Spinal cord (tissue), 10 donors: ENCODE measurements around the gene SERPINB5. TPM values are rescaled to one million over a fixed set of nuclear protein-coding genes. Genes with fewer than 3 reads are reported as not detected.

Experiments used
- DNase-seq, 6 donors: peaks; one replicate each; pipeline versions ENCODE4 v3.0.0 to v3.0.0-alpha.2; 2013 to 2015; ENCODE audit warnings: low spot score in 6 of 6, low read depth in 4 of 6
- H3K27ac ChIP-seq: one replicate; pipeline ENCODE4 v1.5.1; 2013; ENCODE audit warnings: low read depth, low read length, control low read depth
- H3K27me3 ChIP-seq: one replicate; pipeline ENCODE4 v1.6.1; 2013; ENCODE audit warnings: low read length; ENCODE audit not compliant: control insufficient read depth, insufficient read depth
- H3K36me3 ChIP-seq: one replicate; pipeline ENCODE4 v1.6.1; 2013; ENCODE audit warnings: low read length; ENCODE audit not compliant: control insufficient read depth, insufficient read depth
- H3K4me1 ChIP-seq: one replicate; pipeline ENCODE4 v1.6.1; 2013; ENCODE audit warnings: low read length; ENCODE audit not compliant: control insufficient read depth, insufficient read depth
- H3K4me3 ChIP-seq: one replicate; pipeline ENCODE4 v1.5.1; 2013; ENCODE audit warnings: low read depth, low read length, control low read depth
- H3K9me3 ChIP-seq: one replicate; pipeline ENCODE4 v1.6.1; 2013; ENCODE audit warnings: low read length; ENCODE audit not compliant: control insufficient read depth, insufficient read depth
- WGBS: methylation state at CpG from one replicate; pipeline ENCODE4 v1.1.5; 2013; ENCODE audit warnings: missing lambda C conversion rate; ENCODE audit not compliant: insufficient coverage; 5-methylcytosine and 5-hydroxymethylcytosine counted together
- polyA plus RNA-seq, 2 donors: library from polyadenylated mRNA; unstranded; fragments of 120-200 nt; gene quantifications; one replicate each; pipeline ENCODE4 v1.2.1, GENCODE V29; 2013; ENCODE audit not compliant: insufficient read length in 2 of 2
- total RNA-seq, 2 donors: library from RNA; depleted of rRNA in 1 of 2; stranded (reverse); fragments of 120-200 nt in 1 of 2; fragments of >200 nt in 1 of 2; gene quantifications; one replicate each; pipeline versions ENCODE4 v1.2.3 to v1.2.4, GENCODE V29; 2013 to 2014
- donor health status: healthy.

The SERPINB5 gene
- total and polyA plus RNA-seq, 4 donors, result 0.20 TPM; not detected in 3

DNA sequence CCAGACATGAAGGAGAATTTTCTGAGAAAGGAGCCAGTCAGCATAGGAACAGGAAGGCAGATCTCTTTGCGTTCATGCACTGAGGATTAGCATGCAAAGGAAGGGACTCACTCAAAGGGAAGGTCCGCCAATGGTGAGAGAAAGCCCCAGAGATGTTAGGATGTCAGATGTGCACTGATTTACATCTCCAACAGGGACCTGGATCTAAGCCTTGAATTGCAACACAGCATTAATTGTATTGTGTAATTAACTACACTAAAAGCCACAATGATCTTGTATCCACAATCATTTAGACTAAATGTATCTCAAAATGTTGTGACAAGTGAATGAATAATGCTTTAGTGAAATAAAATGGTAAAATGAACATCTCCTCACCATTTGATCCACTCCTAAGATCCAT lies 4.2 kb downstream of the SERPINB5 start:
- 67% methylated on average over 1 of the region's 2 CpGs for WGBS
- no peaks in the 10 kb centered on the region for H3K36me3 ChIP-seq

DNA sequence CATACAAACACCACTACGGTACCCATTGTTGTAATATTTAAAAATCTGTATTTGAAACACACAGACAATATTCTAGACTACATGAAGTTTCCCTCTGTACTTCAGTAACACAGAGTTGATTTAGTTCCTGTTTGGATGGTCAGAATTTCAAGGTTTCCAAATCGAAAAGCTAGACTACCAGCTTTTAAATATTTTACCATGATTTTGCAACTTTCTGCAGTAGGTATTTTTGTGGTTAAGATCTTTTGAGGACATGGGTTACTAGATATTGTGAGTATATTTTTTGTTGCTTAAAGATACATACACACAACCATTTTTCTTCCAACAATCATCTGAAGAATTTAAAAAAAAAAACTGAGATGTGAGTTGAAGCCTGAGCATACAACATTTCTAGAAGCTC lies 10.9 kb downstream of the SERPINB5 start:
- Histone ChIP-seq H3K27ac (no peak overlapping the region), H3K4me3 (no peak overlapping the region), H3K4me1 (no peaks in the 10 kb centered on the region), H3K9me3 (no peaks in the 10 kb centered on the region), H3K27me3 (no peaks in the 10 kb centered on the region), H3K36me3 (no peaks in the 10 kb centered on the region)
- no CpG with 5 or more reads among the region's 2 CpGs for WGBS
- DNase-seq, result no peak

More for the DNA sequence above, 4.2 kb downstream of the SERPINB5 start:
- Histone ChIP-seq H3K27ac (no peak overlapping the region), H3K9me3 (no peaks in the 10 kb centered on the region), H3K27me3 (no peaks in the 10 kb centered on the region), H3K4me1 (no peaks in the 10 kb centered on the region), H3K4me3 (no peak overlapping the region)
- DNase-seq, result no peak

DNA sequence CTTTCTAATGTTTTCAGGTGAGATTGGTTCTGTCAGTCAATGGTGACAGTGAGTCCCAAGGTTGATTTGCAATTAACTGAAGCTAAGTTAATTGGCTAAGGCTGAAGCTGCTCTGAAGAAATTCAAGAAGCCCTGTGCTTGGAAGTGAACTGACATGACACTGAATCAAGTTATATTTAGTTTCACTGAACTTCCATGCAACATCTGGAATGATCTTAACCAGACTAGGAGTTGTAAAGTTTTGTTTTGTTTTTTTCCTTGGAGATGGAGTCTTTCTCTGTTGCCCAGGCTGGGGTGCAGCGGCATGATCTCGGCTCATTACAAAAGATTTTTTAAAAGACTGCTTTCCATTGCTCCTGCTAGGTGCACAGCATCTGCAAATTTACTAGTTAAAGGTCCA lies 11.4 kb downstream of the SERPINB5 start:
- Histone ChIP-seq H3K4me1 (no peaks in the 10 kb centered on the region), H3K27me3 (no peaks in the 10 kb centered on the region), H3K9me3 (no peaks in the 10 kb centered on the region), H3K36me3 (no peaks in the 10 kb centered on the region), H3K27ac (no peak overlapping the region), H3K4me3 (no peak overlapping the region)
- no peak for DNase-seq
- WGBS, result no CpG with 5 or more reads among the region's 2 CpGs

DNA sequence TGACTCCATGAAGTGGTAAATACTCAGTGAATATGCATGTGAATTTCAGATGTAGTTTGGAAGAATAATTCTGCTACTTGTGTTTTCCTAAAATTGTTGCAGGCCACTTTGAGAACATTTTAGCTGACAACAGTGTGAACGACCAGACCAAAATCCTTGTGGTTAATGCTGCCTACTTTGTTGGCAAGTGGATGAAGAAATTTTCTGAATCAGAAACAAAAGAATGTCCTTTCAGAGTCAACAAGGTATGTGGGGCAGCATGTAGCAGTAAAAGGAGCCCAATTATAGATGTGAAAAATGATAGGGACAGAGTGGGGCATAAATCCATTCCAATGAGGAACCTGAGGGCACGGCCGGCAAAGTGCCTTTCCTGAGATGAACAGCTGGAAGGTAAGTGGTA lies 16.1 kb downstream of the SERPINB5 start:
- H3K27me3 ChIP-seq, result no peaks in the 10 kb centered on the region
- H3K27ac ChIP-seq, result no peak overlapping the region
- 90% methylated on average over 3 of the region's 3 CpGs for WGBS
- no peaks in the 10 kb centered on the region for H3K36me3 ChIP-seq
- DNase-seq, result no peak
- H3K4me1 ChIP-seq, result no peaks in the 10 kb centered on the region
- no peak overlapping the region for H3K4me3 ChIP-seq
- no peaks in the 10 kb centered on the region for H3K9me3 ChIP-seq

DNA sequence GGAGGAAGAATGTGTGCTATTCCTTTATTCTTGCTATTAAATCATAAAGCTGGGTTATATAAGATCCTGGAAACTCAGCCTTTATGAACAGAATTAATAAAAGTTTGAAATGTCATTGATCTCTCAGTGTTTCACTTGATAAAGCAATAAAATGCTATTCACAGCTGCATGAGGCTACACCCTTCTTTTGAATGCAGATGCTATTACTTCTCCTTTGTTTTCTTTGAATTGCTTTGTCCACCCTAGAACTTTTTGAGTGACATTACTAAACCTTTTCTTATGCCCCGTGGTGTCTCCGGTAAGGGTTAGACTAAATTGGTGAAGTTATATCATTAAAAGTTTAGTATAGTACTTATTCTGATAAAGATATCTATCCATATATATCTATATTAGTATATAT lies 18.9 kb downstream of the SERPINB5 start:
- H3K4me1 ChIP-seq, result no peaks in the 10 kb centered on the region
- H3K9me3 ChIP-seq, result no peaks in the 10 kb centered on the region
- no peaks in the 10 kb centered on the region for H3K36me3 ChIP-seq
- no peak overlapping the region for H3K4me3 ChIP-seq
- no peak overlapping the region for H3K27ac ChIP-seq
- H3K27me3 ChIP-seq, result no peaks in the 10 kb centered on the region
- DNase-seq, result no peak
- WGBS, result no CpG with 5 or more reads among the region's 2 CpGs

DNA sequence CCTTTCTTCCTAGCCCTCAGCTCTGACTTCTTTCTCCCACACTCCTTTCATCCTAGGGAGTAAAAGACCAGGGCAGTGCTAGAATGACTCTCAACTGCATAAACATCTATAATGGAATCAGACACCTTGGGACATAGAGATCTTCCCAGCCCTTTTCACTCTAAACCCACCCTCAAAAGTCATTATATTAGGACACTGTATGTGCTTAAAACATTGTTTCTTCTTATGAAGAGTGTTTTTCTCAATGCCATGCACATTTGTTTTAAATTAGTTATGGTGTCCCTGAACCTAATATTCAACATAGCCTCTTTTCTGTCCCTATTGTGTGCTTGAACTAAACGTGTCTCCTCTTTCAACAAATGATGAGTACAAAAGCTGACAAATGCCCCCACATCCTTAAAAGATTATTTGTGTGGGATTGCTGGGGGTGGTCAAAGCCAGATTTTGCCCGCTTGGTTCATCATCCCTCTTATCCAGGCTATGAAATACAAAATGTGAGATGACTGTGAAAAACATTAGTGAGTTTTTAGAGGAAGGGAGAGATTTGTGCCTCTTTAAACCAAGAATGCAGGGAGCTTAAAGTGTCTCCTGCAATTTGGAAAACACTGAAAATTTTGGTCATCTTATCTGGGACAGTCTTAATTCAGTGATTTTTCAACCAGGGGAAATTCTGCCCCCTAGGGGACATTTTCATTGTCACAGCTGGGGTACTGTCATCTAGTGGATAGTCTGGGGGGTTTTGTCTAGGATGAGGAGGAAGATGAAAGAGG lies 29.0 kb downstream of the SERPINB5 start:
- DNase-seq, result no peak
- Histone ChIP-seq H3K27ac (no peak overlapping the region), H3K27me3 (no peaks in the 10 kb centered on the region), H3K4me3 (no peak overlapping the region), H3K9me3 (no peaks in the 10 kb centered on the region), H3K4me1 (no peaks in the 10 kb centered on the region), H3K36me3 (no peaks in the 10 kb centered on the region)
- no CpG with 5 or more reads among the region's 2 CpGs for WGBS

DNA sequence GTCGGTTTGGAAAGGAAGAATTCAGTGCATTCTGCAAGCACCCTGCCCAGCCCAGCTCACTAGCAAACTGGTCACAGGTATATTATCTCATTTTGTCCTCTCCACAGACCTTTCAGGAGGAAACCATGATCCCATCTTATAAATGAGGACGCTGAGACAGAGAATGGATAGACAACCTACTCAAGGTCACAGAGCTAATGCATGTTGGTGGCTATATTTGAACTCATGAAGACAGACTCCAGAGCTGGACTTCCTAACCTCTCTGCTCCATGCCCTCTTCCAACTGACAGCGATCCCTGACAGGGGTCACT lies 29.5 kb downstream of the SERPINB5 start:
- Histone ChIP-seq H3K27ac (no peak overlapping the region), H3K36me3 (no peaks in the 10 kb centered on the region), H3K9me3 (no peaks in the 10 kb centered on the region), H3K27me3 (no peaks in the 10 kb centered on the region), H3K4me1 (no peaks in the 10 kb centered on the region), H3K4me3 (no peak overlapping the region)
- DNase-seq, result no peak
- 100% methylated on average over 1 of the region's 3 CpGs for WGBS

DNA sequence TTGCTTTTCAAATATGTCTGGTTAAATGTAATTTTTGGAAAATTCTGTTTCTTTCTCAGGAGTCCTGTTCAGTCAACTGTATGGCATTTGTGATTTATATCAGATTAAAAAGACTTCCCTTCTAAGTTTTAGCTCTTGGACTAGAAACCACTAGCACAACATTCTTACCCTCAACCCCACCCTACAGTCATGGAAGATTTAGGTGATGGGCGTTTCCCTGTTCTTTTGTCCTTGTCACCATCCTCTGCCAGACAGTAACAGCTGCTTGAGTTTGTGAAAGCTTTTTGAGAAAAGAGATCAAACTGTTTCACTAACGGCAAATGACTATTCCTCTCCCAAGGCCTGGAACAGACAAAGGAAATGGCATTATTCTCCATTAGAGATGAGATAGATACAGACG lies 31.8 kb downstream of the SERPINB5 start:
- no peak overlapping the region for H3K4me3 ChIP-seq
- peak in 1 of 6 donors; percentile 26 for DNase-seq
- H3K36me3 ChIP-seq, result no peaks in the 10 kb centered on the region
- 33% methylated on average over 1 of the region's 3 CpGs for WGBS
- no peak overlapping the region for H3K27ac ChIP-seq
- H3K27me3 ChIP-seq, result no peaks in the 10 kb centered on the region
- H3K4me1 ChIP-seq, result no peaks in the 10 kb centered on the region
- no peaks in the 10 kb centered on the region for H3K9me3 ChIP-seq

DNA sequence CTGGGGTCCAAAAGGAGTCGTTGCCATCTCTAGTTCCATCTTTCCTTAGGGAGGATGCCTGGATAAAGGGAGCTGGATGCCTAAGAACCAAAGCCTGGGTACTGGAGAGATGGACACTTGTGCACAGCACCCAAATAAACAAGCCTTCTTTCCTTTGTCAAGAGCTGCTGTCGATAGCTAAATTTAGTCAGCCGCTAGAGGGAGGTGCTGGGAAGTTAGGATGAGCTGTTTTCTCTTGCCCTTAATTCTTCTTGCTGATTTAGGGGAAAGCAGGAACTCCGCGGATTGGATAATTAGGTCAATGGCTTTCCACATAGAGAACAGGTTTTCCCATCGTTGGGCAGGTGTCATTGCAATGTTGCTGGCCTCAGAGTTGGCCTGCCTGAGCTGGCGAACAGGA lies 34.5 kb downstream of the SERPINB5 start:
- DNase-seq, result peak in 2 of 6 donors; percentile 17 to 32
- no peaks in the 10 kb centered on the region for H3K4me1 ChIP-seq
- no peaks in the 10 kb centered on the region for H3K27me3 ChIP-seq
- H3K4me3 ChIP-seq, result no peak overlapping the region
- whole genome bisulfite sequencing, result 32% methylated on average over 5 of the region's 7 CpGs
- H3K9me3 ChIP-seq, result no peaks in the 10 kb centered on the region
- no peak overlapping the region for H3K27ac ChIP-seq
- no peaks in the 10 kb centered on the region for H3K36me3 ChIP-seq

DNA sequence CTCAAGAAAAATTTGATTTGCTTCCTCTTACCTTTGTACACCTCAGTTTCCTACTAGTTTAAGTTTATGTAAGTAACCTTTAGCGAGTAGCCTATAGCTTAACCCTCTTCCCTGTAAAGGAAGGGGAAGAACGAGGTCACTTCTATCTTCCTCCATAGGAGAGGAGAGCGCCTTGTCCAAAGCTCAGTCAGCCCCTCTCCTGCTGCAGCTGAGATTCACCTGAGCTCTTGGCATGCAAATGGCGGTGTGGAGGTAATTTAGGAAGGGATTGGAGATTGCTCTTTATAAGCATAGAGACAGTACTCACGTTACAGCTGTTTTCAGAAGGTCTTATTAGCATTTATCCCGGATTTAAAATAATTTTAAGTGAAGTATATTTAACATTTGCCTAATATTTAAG lies 37.6 kb downstream of the SERPINB5 start:
- Histone ChIP-seq H3K36me3 (no peaks in the 10 kb centered on the region), H3K27ac (no peak overlapping the region), H3K9me3 (no peaks in the 10 kb centered on the region), H3K4me3 (no peak overlapping the region), H3K4me1 (no peaks in the 10 kb centered on the region), H3K27me3 (no peaks in the 10 kb centered on the region)
- no peak for DNase-seq
- no CpG with 5 or more reads among the region's 6 CpGs for WGBS
